ENCODE data around the gene FAAP20. TPM values are rescaled to one million over a fixed set of nuclear protein-coding genes. Genes with fewer than 3 reads are reported as not detected.

Gene FAAP20
- total RNA-seq, 3 donors from 2014 or later (not counting 1 experiment from before 2014, with no cell fraction given) = 40.3 to 53.0 (median 43.3) TPM

DNA sequence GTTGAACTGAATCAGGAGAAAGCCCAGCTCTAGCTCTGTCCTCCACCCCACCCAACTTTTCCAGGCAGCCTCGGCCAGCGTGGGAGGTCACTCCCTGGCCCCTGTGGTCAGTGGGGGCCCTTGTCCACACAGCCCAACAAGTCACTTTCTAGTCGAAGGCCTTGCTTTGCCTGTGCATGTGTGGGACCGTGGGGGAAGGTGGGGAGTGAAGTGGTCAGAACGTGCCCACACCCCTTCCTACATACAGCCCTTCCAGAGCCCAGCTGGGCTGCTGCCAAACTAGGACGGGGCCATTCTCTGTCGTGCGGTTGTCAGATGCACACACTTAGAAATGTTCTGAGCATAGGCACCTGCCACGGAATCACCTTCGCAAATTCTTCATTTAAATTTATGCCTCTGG lies 18.0 kb downstream of the FAAP20 start:
- H3K4me1 Mint-ChIP-seq = peaks cover 0 to 3% of the 10 kb centered on the region in 2 donors
- Histone ChIP-seq H3K27me3 (ENCODE audit: control insufficient read depth, insufficient read depth, low read length) (no peaks in the 10 kb centered on the region), H3K4me3 (ENCODE audit: low read length) (no peak overlapping the region), H3K9me3 (ENCODE audit: control insufficient read depth, insufficient read depth, low read length) (no peaks in the 10 kb centered on the region), H3K4me1 (ENCODE audit: control insufficient read depth, insufficient read depth, low read length) (peaks cover 7% of the 10 kb centered on the region), H3K36me3 (ENCODE audit: control insufficient read depth, insufficient read depth, low read length) (peaks cover 4% of the 10 kb centered on the region), H3K27ac (ENCODE audit: low read length) (no peak overlapping the region)
- no peaks in the 10 kb centered on the region for H3K27me3 Mint-ChIP-seq (ENCODE audit: low read depth in 2 of 2)
- H3K27ac Mint-ChIP-seq = no peak overlapping the region
- no peaks in the 10 kb centered on the region for H3K36me3 Mint-ChIP-seq
- TF ChIP-seq CTCF (IDR thresholded peaks at IDR 0.05) = no peak
- DNase-seq (no peak), ATAC-seq (no peak)
- intact Hi-C loops (cut with micrococcal nuclease) = no loop called here
- no peak overlapping the region for H3K4me3 Mint-ChIP-seq
- 94% methylated on average over 7 of the region's 10 CpGs for WGBS (ENCODE audit: insufficient coverage)
- H3K9me3 Mint-ChIP-seq = no peaks in the 10 kb centered on the region

DNA sequence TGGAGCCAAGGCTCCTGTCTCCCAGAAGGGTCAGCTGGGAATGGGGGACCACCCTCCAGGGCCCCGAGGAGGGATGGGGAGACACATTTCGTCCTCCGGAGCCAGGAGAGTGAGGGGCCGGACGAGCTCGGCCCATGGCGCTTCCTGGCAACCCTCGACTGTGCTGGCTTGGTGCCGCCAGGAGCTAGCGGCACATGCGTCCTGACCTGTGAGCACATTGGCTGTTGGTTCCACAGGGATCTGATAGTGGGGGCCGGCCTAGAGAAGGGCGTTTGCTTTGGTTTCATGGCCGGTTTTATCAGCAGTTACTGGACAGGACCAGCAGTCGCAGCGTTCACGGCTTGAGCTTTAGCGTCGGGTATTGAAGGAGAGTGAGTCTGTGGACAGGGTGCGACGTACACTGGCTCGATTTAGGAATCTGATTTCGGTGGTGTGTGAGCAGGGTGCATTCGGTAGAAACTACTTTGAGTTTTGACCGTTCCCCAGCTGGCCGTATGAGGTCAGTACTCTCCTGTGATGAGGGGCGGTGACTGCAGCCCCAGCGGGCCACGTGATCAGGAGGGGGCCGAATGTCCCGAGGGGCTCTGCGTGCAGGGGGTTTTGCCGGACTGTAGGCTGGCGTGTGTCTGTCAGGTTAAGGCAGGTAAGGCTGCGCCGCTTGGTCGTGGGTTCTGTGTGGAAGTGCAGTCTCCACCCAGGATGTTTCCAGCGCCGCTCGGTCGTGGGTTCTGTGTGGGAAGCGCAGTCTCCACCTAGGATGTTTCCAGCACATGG lies 18.7 kb downstream of the FAAP20 start:
- TF ChIP-seq CTCF (IDR thresholded peaks at IDR 0.05) = no peak
- Histone ChIP-seq H3K36me3 (ENCODE audit: control insufficient read depth, insufficient read depth, low read length) (peaks cover 4% of the 10 kb centered on the region), H3K4me3 (ENCODE audit: low read length) (no peak overlapping the region), H3K4me1 (ENCODE audit: control insufficient read depth, insufficient read depth, low read length) (peaks cover 7% of the 10 kb centered on the region), H3K27me3 (ENCODE audit: control insufficient read depth, insufficient read depth, low read length) (no peaks in the 10 kb centered on the region), H3K9me3 (ENCODE audit: control insufficient read depth, insufficient read depth, low read length) (no peaks in the 10 kb centered on the region), H3K27ac (ENCODE audit: low read length) (no peak overlapping the region)
- H3K27ac Mint-ChIP-seq = no peak overlapping the region
- ATAC-seq (no peak), DNase-seq (no peak)
- peaks cover 0 to 3% of the 10 kb centered on the region in 2 donors for H3K4me1 Mint-ChIP-seq
- intact Hi-C loops (cut with micrococcal nuclease) = no loop called here
- no peaks in the 10 kb centered on the region for H3K36me3 Mint-ChIP-seq
- no peak overlapping the region for H3K4me3 Mint-ChIP-seq
- H3K27me3 Mint-ChIP-seq (ENCODE audit: low read depth in 2 of 2) = no peaks in the 10 kb centered on the region
- WGBS (ENCODE audit: insufficient coverage) = 96% methylated on average over 42 of the region's 42 CpGs
- H3K9me3 Mint-ChIP-seq = no peaks in the 10 kb centered on the region

DNA sequence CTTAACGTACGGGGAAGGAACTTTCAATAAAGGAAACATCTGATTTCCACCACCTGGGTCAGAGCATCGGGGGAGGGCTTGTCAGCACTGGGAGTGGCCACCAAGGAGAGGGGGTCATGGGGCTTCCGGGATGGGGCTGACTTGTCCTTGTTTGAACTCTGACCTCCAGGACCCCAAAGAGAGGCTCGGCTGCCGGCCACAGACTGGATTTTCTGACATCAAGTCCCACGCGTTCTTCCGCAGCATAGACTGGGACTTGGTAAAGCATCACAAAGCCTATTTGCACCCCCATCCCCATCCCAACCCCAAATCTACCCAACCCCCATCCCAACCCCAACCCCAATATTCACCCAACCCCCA lies 19.5 kb downstream of the FAAP20 start:
- no peak for ATAC-seq
- no peaks in the 10 kb centered on the region for H3K9me3 Mint-ChIP-seq
- H3K27me3 Mint-ChIP-seq (ENCODE audit: low read depth in 2 of 2) = no peaks in the 10 kb centered on the region
- Histone ChIP-seq H3K4me1 (ENCODE audit: control insufficient read depth, insufficient read depth, low read length) (peaks cover 7% of the 10 kb centered on the region), H3K9me3 (ENCODE audit: control insufficient read depth, insufficient read depth, low read length) (no peaks in the 10 kb centered on the region), H3K27me3 (ENCODE audit: control insufficient read depth, insufficient read depth, low read length) (no peaks in the 10 kb centered on the region), H3K36me3 (ENCODE audit: control insufficient read depth, insufficient read depth, low read length) (peaks cover 4% of the 10 kb centered on the region), H3K4me3 (ENCODE audit: low read length) (no peak overlapping the region), H3K27ac (ENCODE audit: low read length) (no peak overlapping the region)
- H3K36me3 Mint-ChIP-seq = no peaks in the 10 kb centered on the region
- intact Hi-C loops (cut with micrococcal nuclease) = no loop called here
- DNase-seq = no peak
- WGBS (ENCODE audit: insufficient coverage) = 75% methylated on average over 9 of the region's 9 CpGs
- H3K4me3 Mint-ChIP-seq = no peak overlapping the region
- no peak for TF ChIP-seq CTCF (IDR thresholded peaks at IDR 0.05)
- peaks cover 0 to 3% of the 10 kb centered on the region in 2 donors for H3K4me1 Mint-ChIP-seq
- H3K27ac Mint-ChIP-seq = no peak overlapping the region
